Measurements from ENCODE around the gene ENOX1.

Gene ENOX1

GRCh38 chr13:43744261-43745031 lies 42.3 kb downstream of the ENOX1 start:
- DNase-seq (ENCODE audit: low spot score) = no peak

DNA sequence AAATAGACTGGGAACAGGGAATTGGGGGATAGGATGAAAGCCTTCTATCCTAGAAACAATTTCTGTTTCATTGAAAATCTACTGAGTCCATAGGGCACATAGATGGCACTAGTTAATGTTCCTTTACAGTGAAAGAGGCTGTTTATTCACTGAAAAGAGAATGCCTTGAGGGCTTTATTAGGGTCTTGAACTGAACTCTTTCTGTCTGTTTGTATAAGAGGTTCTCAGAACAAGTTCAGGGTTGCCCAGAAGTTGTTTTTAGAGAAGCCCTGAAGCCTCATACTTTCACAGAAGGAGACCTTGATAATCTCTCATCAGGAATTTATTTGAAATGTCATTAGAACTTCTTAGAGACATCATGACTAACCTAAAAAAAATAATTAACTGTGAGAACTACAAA lies 43.9 kb downstream of the ENOX1 start:
- no peak for DNase-seq (ENCODE audit: low spot score)

GRCh38 chr13:43737392-43737923 lies 49.3 kb downstream of the ENOX1 start:
- DNase-seq (ENCODE audit: low spot score) = no peak

DNA sequence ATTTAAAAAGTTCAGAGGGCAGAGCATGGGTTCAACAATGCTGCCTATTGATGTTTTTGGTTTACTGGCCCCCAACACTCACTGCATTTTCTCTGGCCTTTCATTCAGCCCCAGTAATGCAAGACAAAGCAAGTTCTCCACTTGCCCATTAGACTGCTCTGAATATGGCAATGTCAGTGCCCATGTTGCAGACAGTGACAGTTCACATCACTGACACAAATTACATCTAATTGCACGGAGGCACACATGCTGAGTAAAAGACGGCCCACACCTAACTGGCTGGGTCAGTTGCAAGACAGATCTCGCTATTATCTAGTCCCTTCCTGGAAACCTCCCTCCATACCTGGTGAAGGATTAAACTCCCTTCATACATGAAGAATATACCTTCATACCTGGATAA lies 54.0 kb downstream of the ENOX1 start:
- no peak for DNase-seq (ENCODE audit: low spot score)

DNA sequence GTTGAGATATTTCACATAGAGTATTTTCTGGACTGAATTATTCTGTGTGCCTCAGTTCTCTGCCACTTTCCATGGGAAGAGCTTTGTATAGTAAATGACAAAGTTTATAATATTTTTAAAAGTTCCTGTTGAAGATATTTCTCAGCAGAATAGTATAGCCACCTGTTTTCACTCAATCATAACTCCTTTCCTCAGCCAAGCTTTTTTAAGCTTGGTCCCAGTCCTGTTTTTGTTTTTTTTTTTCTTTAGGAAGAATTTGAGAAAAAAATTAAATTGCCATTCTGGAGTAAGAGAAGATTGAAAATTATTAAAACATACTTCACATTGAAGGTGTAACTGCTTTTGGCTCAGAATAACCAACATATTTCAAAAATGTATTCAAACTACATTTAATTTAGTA lies 55.5 kb downstream of the ENOX1 start:
- no peak for DNase-seq (ENCODE audit: low spot score)

DNA sequence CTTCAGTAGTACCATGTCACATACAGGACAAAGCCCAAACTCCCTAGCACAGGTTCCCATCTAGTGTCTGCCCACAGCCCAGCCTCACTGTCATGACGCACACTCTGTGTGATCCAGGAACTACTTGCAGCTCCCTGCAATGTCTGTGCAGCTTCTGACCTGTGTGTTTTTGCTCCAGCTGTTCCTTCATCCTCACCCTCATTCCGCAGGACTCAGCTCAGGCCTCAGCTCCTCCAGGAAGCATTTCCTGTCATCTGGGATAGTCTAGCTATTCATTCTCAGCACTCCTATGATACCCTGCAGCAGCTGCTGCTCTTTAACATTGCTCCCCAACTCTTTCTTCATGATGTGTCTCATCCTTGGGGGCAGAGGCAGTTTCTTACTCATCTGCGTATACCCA lies 56.1 kb downstream of the ENOX1 start:
- no peak for DNase-seq (ENCODE audit: low spot score)

DNA sequence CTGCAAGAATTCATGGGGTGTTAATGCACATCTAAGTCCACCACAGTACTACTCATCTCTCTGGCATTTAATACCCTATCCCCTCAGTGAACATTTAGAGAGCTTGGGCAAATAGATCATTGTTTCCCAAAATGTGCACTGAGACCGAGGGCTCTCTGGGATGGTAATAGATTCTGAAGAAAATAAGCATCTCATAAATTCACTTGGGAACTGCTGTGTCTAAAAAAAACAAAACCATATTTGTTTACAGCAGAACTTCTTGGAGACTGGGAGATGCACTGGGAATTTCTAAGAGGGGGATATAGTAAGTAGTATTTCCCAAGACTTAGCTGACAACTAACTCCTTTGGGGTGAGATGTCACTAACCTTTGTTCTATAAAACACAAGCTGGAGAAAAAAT lies 58.4 kb downstream of the ENOX1 start:
- DNase-seq (ENCODE audit: low spot score) = no peak

DNA sequence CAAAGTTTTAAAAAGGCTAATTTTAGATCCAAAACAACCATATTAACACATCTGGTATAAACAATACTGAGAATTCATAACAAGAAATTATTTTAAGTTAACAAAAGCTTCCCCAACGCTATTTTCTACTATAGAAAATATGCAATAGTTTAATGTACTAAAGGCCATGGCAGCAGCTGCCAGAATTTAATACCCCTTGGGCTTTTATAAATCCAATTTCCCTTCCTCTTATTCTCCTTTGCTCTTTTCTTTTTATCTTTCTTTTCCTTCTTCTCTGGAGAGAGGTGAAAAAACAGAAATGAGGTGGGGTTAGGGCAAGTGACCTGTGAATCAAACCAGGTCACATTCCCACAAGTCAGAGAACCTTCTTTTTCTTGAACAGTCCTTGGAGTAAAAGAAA lies 58.9 kb downstream of the ENOX1 start:
- DNase-seq (ENCODE audit: low spot score) = no peak

- no peak for DNase-seq (ENCODE audit: low spot score)
These were observed 61.3 kb downstream of the ENOX1 start for GRCh38 chr13:43725460-43725859.

DNA sequence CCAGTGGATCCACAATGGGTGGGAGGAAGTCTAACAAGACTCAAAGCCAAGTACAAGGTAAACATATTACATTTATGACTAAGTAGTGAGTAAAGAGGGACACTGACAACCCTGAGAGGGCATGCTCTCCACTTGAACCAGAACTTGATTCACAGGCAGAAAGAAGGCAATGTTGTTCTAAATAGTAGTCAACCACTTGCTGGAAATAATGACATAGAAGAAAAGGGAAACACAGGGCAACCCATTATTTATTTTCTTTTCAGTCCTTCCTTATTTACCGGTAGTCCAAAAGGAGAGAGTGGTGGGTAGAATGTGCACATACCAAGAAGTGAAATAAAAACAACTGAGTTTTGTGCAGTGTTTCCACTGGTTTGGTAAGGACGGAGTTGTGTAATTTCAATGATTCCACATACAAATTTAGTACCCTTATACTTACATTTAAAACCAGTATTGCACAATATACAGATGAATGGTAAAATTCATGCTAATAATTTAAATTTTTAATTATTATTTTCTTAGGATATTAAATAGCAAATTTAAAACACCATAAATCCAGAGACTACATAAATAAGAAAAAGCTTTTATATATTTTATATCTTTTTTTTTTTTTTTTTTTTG lies 65.9 kb downstream of the ENOX1 start:
- DNase-seq (ENCODE audit: low spot score) = no peak

DNA sequence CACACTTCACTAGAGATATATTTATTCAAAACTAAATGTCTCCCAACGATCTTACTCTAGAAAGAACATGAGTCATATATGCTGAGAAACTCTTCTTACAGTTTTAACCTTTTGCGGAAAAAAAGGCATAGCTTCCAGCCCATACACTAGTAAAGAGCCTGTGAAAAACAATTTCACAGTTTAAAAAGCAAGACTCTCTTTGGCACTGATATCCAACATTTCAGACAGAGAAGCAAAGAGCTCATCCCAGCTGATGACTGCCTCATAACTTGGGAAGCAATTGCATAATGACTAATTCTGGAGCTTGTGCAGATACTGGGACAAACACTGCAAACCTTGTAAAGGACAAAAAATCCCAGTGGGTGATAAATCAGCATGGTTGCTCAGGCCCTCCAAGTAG lies 88.0 kb downstream of the ENOX1 start:
- DNase-seq (ENCODE audit: low spot score) = no peak

DNA sequence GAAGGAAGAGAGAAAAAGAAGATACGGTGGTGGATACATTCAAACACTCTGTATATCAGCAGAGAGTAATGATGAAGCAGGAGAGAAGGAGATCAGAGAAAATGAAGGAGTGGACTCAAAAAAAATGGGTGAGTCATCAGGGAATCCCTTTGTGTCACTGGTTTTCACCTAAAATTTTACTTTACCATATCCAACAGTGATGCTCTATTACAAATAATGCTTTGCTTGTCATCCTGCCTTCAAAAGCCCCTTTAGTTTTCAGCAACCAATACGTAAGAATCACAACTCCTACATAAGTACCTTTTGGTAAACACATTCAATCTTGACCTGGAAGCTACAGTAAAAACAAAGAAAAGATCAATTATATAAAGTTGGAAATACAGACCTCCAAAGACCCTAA lies 88.8 kb downstream of the ENOX1 start:
- no peak for DNase-seq (ENCODE audit: low spot score)

DNA sequence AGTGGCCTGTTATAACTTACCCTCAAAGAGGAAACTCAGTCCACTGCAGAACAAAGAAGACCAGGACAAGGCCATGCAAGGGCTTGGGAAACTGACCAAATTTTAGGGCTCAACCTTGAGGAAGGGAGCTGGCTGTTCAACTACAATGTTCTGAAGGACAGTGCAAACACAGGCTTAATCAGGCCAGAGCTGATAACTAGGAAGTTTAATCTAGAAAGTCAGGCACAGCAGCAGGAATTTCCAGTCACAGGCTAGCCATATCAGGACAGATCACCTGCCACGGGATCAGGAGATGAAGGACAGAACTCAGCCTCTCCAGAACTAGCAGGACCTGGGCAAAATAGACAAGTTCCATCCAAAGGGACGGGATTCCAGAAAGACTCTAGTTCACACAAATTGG lies 89.4 kb downstream of the ENOX1 start:
- no peak for DNase-seq (ENCODE audit: low spot score)

DNA sequence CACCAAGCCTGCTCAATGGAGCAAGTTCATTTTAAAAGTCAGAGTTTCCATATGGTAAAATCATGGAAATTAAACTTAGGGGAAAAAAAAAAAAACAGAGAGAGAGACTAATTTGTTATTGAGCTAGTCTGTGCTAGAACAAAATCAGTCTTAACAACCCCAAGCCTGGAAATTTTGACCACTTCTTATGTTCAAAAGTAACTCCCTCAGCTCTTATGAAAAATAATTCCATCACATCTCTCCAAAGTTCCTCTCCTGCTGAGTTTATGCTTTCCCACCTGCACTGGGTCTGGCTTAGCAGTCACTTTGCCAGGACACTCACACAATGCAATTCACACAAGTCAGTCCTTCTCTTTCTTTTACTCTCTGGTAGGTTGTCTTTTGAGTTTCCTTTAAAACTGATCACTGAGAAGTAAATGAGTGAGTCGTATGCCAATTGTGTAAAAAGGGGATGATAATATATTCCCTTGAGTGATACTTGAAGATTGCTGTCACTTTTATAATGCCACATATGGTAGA lies 92.6 kb downstream of the ENOX1 start:
- no peak for DNase-seq (ENCODE audit: low spot score)

DNA sequence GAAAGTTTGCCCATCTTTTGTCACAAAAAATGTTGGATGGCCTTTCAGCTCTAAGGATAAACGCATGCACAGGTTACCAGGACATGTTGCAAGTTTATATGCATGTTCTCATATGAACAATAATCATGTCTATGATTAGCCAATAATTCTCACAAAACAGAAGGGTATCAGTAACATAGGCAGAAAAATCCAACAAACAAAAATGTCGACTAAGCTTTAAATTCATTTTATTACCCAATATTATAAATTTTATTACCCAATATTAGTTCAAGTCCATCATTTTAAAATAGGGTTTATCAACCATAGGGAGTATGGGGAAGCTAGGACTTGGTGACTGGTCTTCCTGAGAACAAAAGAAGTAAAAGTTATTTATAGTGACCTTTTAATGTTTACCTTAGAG lies 93.1 kb downstream of the ENOX1 start:
- no peak for DNase-seq (ENCODE audit: low spot score)

DNA sequence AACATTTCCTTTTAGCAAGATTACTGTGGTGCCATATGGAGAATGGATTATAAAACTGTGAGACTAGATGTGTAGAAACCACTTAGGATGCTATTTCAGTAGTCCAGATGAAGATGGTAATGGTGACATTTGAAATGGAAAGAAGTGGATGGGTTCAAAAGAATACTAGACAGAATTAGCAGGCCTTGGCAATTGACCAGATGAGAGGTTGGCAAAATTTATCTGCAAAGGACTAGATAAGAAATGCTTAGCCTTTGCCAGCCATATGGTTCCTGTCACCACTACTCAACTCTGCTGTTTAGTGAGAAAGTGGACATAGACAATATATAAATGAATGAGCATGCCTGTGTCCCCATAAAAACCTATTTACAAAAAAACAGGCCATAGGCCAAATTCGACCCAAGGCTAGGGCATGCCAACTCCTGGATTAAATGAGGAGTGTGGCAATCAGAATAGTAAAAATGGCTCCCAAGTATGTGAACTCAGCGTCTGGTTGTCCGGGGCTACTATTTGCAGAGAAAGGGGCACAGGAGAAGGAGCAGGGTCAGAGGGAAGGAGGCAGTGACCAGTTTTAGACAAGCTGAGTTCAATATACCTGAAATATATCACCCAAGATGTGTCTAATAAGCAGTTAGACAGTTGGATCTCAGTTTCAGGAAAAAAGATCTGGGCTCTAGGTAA lies 98.4 kb downstream of the ENOX1 start:
- no peak for DNase-seq (ENCODE audit: low spot score)

GRCh38 chr13:43687038-43687437 lies 99.7 kb downstream of the ENOX1 start:
- no peak for DNase-seq (ENCODE audit: low spot score)

- no peak for DNase-seq (ENCODE audit: low spot score)
These were observed 100.2 kb downstream of the ENOX1 start for GRCh38 chr13:43686557-43686956.

- no peak for DNase-seq (ENCODE audit: low spot score)
These were observed 101.6 kb downstream of the ENOX1 start for GRCh38 chr13:43684963-43685725.

GRCh38 chr13:43682701-43683100 lies 104.1 kb downstream of the ENOX1 start:
- DNase-seq (ENCODE audit: low spot score) = no peak

GRCh38 chr13:43676320-43676719 lies 110.5 kb downstream of the ENOX1 start:
- DNase-seq (ENCODE audit: low spot score) = no peak

DNA sequence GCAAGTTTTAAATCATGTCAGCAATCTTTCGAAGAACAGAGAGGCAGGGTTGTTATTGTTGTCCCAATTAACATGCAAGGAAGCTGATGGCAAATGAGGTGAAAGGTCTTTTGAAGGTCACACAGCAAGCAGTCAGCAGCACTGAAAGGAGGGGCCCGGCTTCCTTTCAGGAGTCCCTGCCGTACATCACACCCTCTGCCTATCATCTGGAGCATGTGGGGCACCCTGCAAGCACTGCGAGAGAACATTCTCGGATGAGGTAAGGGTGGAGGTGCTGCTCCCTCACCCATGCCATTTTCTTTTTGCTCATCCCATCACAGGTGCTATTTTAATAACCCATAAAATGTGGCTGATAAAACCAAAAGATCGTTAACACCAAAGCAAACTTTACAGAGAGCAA lies 111.2 kb downstream of the ENOX1 start:
- no peak for DNase-seq (ENCODE audit: low spot score)
